PC-9 (cell line): ENCODE data around the gene OTUD1. TPM values are rescaled to one million over a fixed set of nuclear protein-coding genes. Genes with fewer than 3 reads are reported as not detected.

Experiments used
- BruUV-seq: library from RNA; stranded (reverse); fragments of 400-500 nt; replicated peaks from 2 replicates; lab custom pipeline; 2021; lab: Mats Ljungman, UMichigan
- CTCF ChIA-PET: fragments of 300-600 bp; sonication (Branson Sonifier 250); formaldehyde crosslinking; loops from one replicate; lab custom pipeline; 2022; ENCODE audit warnings: antibody characterized with exemption; lab: Charles Lee
- POLR2A ChIA-PET: fragments of 300-600 bp; sonication (Branson Sonifier 250); formaldehyde crosslinking; loops from one replicate; lab custom pipeline; 2022; ENCODE audit warnings: antibody characterized with exemption; ENCODE audit not compliant: unreplicated experiment; lab: Charles Lee
- DNase-seq, 2 experiments: peaks; one replicate each; pipeline versions ENCODE4 v3.0.0 to v3.0.0-alpha.2; 2015 to 2022; ENCODE audit warnings: mixed read lengths in 1 of 2
- H2AFZ ChIP-seq: fragments of 200-600 bp; sonication (generic); 2 replicates; pipeline ENCODE4 v1.8.1; 2017; ENCODE audit warnings: antibody characterized with exemption
- H3F3A ChIP-seq: fragments of 200-600 bp; sonication (generic); 2 replicates; pipeline ENCODE4 v1.8.1; 2017; ENCODE audit warnings: antibody characterized with exemption, mild to moderate bottlenecking, low read depth; ENCODE audit not compliant: insufficient read depth
- H3K27ac ChIP-seq: fragments of 200-600 bp; sonication (generic); 2 replicates; pipeline ENCODE4 v1.6.1; 2016; ENCODE audit warnings: mixed run types
- H3K27me3 ChIP-seq: fragments of 200-600 bp; sonication (generic); 2 replicates; pipeline ENCODE4 v1.6.1; 2016; ENCODE audit warnings: low read depth, mixed run types; ENCODE audit not compliant: insufficient read depth
- H3K36me3 ChIP-seq: fragments of 200-600 bp; sonication (generic); 2 replicates; pipeline ENCODE4 v1.6.1; 2016; ENCODE audit warnings: low read depth, mixed run types
- H3K4me1 ChIP-seq: fragments of 200-600 bp; sonication (generic); replicated peaks from 2 replicates; pipeline ENCODE4 v1.6.1; 2016; ENCODE audit warnings: mixed run types; ENCODE audit not compliant: insufficient read depth
- H3K4me2 ChIP-seq: fragments of 200-600 bp; sonication (generic); 2 replicates; pipeline ENCODE4 v1.6.1; 2017; ENCODE audit warnings: mixed run types
- H3K4me3 ChIP-seq: fragments of 200-600 bp; sonication (generic); 2 replicates; pipeline ENCODE4 v1.6.1; 2016; ENCODE audit warnings: mixed run types
- H3K79me2 ChIP-seq: fragments of 200-600 bp; sonication (generic); 2 replicates; pipeline ENCODE4 v1.6.1; 2017; ENCODE audit warnings: low read depth, mixed run types
- H3K9me2 ChIP-seq: fragments of 200-600 bp; sonication (generic); 2 replicates; pipeline ENCODE4 v1.8.1; 2017; ENCODE audit warnings: mild to moderate bottlenecking; ENCODE audit not compliant: insufficient read depth
- H3K9me3 ChIP-seq: fragments of 200-600 bp; sonication (generic); 2 replicates; pipeline ENCODE4 v1.8.1; 2016; ENCODE audit warnings: low read depth; ENCODE audit not compliant: insufficient read depth
- H4K20me1 ChIP-seq: fragments of 200-600 bp; sonication (generic); 2 replicates; pipeline ENCODE4 v1.8.1; 2017; ENCODE audit not compliant: insufficient read depth
- CTCF ChIP-seq: fragments of 200-600 bp; sonication (generic); conservative IDR thresholded peaks from 2 replicates; pipeline ENCODE4 v1.6.1; 2017; ENCODE audit warnings: mixed run types, antibody characterized with exemption, mild to moderate bottlenecking, moderate library complexity
- EZH2 ChIP-seq: fragments of 200-600 bp; sonication (generic); IDR thresholded peaks from 2 replicates; pipeline ENCODE4 v1.8.0; 2017; ENCODE audit warnings: antibody characterized with exemption, low read depth
- intact Hi-C: fragments of 100-400 bp; cut with micrococcal nuclease; formaldehyde crosslinking; loops from one replicate; pipeline ENCODE4 v1.10.0; 2022; ENCODE audit not compliant: unreplicated experiment
- total RNA-seq: library from RNA; stranded (reverse); gene quantifications from 2 replicates; pipeline ENCODE4 v1.2.3, GENCODE V29; 2021

The OTUD1 gene
- total RNA-seq, 1 experiment from 2014 or later = 16.9 TPM

- Histone ChIP-seq H4K20me1 (no peaks in the 10 kb centered on the region), H3K4me3 (no peak overlapping the region), H3K27ac (0 out of 2 replicates have a peak overlapping the region, but pooled peaks have one; percentile 9), H3K4me1 (peaks cover 6% of the 10 kb centered on the region; the same call in 1 of the 2 replicates), H3K9me2 (no peaks in the 10 kb centered on the region), H2AFZ (no peak overlapping the region), H3K79me2 (peaks cover 15% of the 10 kb centered on the region), H3K27me3 (no peaks in the 10 kb centered on the region), H3K36me3 (0 out of 2 replicates have a peak, but pooled peaks cover 3% of the 10 kb centered on the region), H3F3A (no peaks in the 10 kb centered on the region), H3K9me3 (no peaks in the 10 kb centered on the region), H3K4me2 (no peak overlapping the region)
- no peak for DNase-seq
- BruUV-seq = no TSS peak
- TF ChIP-seq CTCF = no peak
- no peak for TF ChIP-seq EZH2
- intact Hi-C loops = no loop called here
- ChIA-PET CTCF (no interaction called here), POLR2A (interaction anchor here (0.6 kb wide), 1 partner anchor 936 kb away, joined by 3 read pairs; no protein-coding TSS in a partner anchor)
These were observed 10.1 kb downstream of the OTUD1 start for GRCh38 chr10:23448802-23449570.

- Histone ChIP-seq H3K4me3 (no peak overlapping the region), H4K20me1 (no peaks in the 10 kb centered on the region), H3K36me3 (no peaks in the 10 kb centered on the region), H3K27ac (no peak overlapping the region), H3K4me1 (no peaks in the 10 kb centered on the region), H2AFZ (no peak overlapping the region), H3K27me3 (no peaks in the 10 kb centered on the region), H3K4me2 (no peak overlapping the region), H3K9me2 (no peaks in the 10 kb centered on the region), H3F3A (no peaks in the 10 kb centered on the region), H3K9me3 (no peaks in the 10 kb centered on the region), H3K79me2 (no peaks in the 10 kb centered on the region)
- intact Hi-C loops = no loop called here
- BruUV-seq = no TSS peak
- POLR2A ChIA-PET = interaction anchor here (0.6 kb wide), 2 partner anchors 31 to 158 kb away, joined by 7 to 9 read pairs; no protein-coding TSS in a partner anchor
- CTCF ChIA-PET = no interaction called here
- TF ChIP-seq CTCF (no peak), EZH2 (no peak)
- no peak for DNase-seq
These were observed 13.3 kb downstream of the OTUD1 start for GRCh38 chr10:23452033-23452655.

- BruUV-seq = no TSS peak
- Histone ChIP-seq H3K27ac (no peak overlapping the region), H3K79me2 (no peaks in the 10 kb centered on the region), H3F3A (no peaks in the 10 kb centered on the region), H2AFZ (no peak overlapping the region), H3K4me1 (no peaks in the 10 kb centered on the region), H3K9me3 (no peaks in the 10 kb centered on the region), H3K4me2 (no peak overlapping the region), H3K9me2 (no peaks in the 10 kb centered on the region), H3K27me3 (no peaks in the 10 kb centered on the region), H4K20me1 (no peaks in the 10 kb centered on the region), H3K36me3 (no peaks in the 10 kb centered on the region), H3K4me3 (no peak overlapping the region)
- intact Hi-C loops = no loop called here
- POLR2A ChIA-PET = interaction anchor here (0.6 kb wide), 1 partner anchor 69 kb away, joined by 3 read pairs; no protein-coding TSS in a partner anchor
- CTCF ChIA-PET = no interaction called here
- TF ChIP-seq EZH2 = no peak
- TF ChIP-seq CTCF = no peak
- DNase-seq = no peak
These were observed 14.6 kb downstream of the OTUD1 start for GRCh38 chr10:23453465-23453864.
